Glutamatergic neuron (in vitro differentiated cells): ENCODE data around the gene NOS1AP. TPM values are rescaled to one million over a fixed set of nuclear protein-coding genes. Genes with fewer than 3 reads are reported as not detected.

Source experiments
- DNase-seq: peaks from one replicate; pipeline ENCODE4 v3.0.0; 2022
- H3K27ac Mint-ChIP-seq: one replicate; pipeline ENCODE4 v1.8.0; 2020; ENCODE audit warnings: mild to moderate bottlenecking, mixed read lengths, inconsistent platforms; ENCODE audit not compliant: unreplicated experiment
- H3K27me3 Mint-ChIP-seq: one replicate; pipeline ENCODE4 v1.8.0; 2020; ENCODE audit warnings: mild to moderate bottlenecking, moderate library complexity, mixed read lengths, inconsistent platforms; ENCODE audit not compliant: unreplicated experiment
- H3K36me3 Mint-ChIP-seq: one replicate; pipeline ENCODE4 v1.8.0; 2020; ENCODE audit warnings: mild to moderate bottlenecking, mixed read lengths, inconsistent platforms; ENCODE audit not compliant: unreplicated experiment
- H3K4me1 Mint-ChIP-seq: one replicate; pipeline ENCODE4 v1.8.0; 2020; ENCODE audit warnings: mild to moderate bottlenecking, low read depth, mixed read lengths, inconsistent platforms; ENCODE audit not compliant: unreplicated experiment
- H3K4me3 Mint-ChIP-seq: one replicate; pipeline ENCODE4 v1.8.0; 2020; ENCODE audit warnings: mild to moderate bottlenecking, mixed read lengths, inconsistent platforms; ENCODE audit not compliant: unreplicated experiment
- H3K9me3 Mint-ChIP-seq: one replicate; pipeline ENCODE4 v1.8.0; 2020; ENCODE audit warnings: mild to moderate bottlenecking, moderate library complexity, mixed read lengths, inconsistent platforms; ENCODE audit not compliant: unreplicated experiment
- total RNA-seq: library from RNA; stranded (reverse); fragmentation: NEBNext Ultra II Directional; extraction: Animal tissue kit (Norgen Biotek cat#: 25700); gene quantifications from one replicate; pipeline ENCODE4 v1.2.1, GENCODE V29; 2021; ENCODE audit not compliant: unreplicated experiment
- TF ChIP-seq, protein P1 (sequence below): fragments of 200-600 bp; sonication (generic); IDR thresholded peaks from one replicate; pipeline ENCODE4 v1.5.0; 2021; ENCODE audit not compliant: partially characterized antibody, unreplicated experiment

NOS1AP gene
- total RNA-seq, 1 donor from 2014 or later, result 12.7 TPM

- peaks cover 3% of the 10 kb centered on the region for H3K27me3 Mint-ChIP-seq
- H3K4me3 Mint-ChIP-seq, result no peak overlapping the region
- no peak overlapping the region for H3K27ac Mint-ChIP-seq
- no peaks in the 10 kb centered on the region for H3K36me3 Mint-ChIP-seq
- TF ChIP-seq, protein P1, sequence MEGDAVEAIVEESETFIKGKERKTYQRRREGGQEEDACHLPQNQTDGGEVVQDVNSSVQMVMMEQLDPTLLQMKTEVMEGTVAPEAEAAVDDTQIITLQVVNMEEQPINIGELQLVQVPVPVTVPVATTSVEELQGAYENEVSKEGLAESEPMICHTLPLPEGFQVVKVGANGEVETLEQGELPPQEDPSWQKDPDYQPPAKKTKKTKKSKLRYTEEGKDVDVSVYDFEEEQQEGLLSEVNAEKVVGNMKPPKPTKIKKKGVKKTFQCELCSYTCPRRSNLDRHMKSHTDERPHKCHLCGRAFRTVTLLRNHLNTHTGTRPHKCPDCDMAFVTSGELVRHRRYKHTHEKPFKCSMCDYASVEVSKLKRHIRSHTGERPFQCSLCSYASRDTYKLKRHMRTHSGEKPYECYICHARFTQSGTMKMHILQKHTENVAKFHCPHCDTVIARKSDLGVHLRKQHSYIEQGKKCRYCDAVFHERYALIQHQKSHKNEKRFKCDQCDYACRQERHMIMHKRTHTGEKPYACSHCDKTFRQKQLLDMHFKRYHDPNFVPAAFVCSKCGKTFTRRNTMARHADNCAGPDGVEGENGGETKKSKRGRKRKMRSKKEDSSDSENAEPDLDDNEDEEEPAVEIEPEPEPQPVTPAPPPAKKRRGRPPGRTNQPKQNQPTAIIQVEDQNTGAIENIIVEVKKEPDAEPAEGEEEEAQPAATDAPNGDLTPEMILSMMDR, result no peak
- no peaks in the 10 kb centered on the region for H3K9me3 Mint-ChIP-seq
- no peak for DNase-seq
- H3K4me1 Mint-ChIP-seq, result no peaks in the 10 kb centered on the region
Observed at GRCh38 chr1:162360874-162361260, 291.4 kb downstream of the NOS1AP start.

- Mint-ChIP-seq H3K27me3 (peaks cover 3% of the 10 kb centered on the region), H3K9me3 (no peaks in the 10 kb centered on the region), H3K36me3 (no peaks in the 10 kb centered on the region), H3K27ac (no peak overlapping the region), H3K4me3 (no peak overlapping the region), H3K4me1 (no peaks in the 10 kb centered on the region)
- DNase-seq, result no peak
- TF ChIP-seq, protein P1, result no peak
Observed at GRCh38 chr1:162361349-162361748, 291.9 kb downstream of the NOS1AP start.

DNA sequence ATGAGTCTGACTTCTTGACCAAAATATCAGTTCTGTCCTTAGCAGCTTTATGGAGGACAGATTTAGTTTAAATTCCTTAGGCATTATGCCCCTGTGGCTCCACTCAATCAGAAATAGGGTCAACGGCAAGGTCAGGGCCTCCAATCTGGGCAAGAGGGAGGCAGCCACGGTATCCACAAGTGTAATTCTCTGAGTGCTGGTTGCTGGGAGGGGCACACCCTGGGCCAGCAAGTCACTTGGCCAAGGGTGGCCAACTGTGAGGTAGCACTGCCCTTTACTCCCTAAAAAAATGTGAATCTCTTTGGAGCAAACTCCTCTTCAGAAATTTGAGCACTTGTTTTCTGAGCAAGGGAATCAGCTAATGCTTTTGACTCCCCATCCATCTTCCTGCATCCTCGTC lies 294.3 kb downstream of the NOS1AP start:
- H3K27ac Mint-ChIP-seq, result no peak overlapping the region

DNA sequence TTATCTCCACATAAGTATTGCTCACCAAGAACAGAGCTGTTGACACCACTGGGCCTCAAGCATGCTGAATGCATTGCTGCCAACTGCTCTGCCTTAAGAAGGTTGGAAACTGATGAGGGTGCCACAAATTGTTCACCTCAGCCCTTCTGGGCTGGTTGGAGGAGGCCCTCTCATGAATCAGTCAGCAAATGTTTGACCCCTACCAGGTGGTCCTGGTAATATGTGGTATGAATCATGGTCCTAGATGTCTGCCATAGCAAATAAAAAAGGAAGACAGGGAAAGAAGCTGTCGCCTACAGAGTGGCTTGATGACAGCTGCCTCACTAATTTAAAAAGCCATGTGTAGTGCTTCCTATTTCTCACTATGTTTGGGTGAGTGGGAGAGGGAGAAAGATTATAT lies 295.0 kb downstream of the NOS1AP start:
- Mint-ChIP-seq H3K27me3 (peaks cover 3% of the 10 kb centered on the region), H3K4me1 (peaks cover 7% of the 10 kb centered on the region), H3K4me3 (no peak overlapping the region), H3K36me3 (no peaks in the 10 kb centered on the region), H3K27ac (no peak overlapping the region), H3K9me3 (no peaks in the 10 kb centered on the region)
- TF ChIP-seq, protein P1, result no peak
- no peak for DNase-seq

More for the DNA sequence above, 294.3 kb downstream of the NOS1AP start:
- Mint-ChIP-seq H3K36me3 (no peaks in the 10 kb centered on the region), H3K9me3 (no peaks in the 10 kb centered on the region), H3K4me1 (peaks cover 7% of the 10 kb centered on the region), H3K27me3 (peaks cover 3% of the 10 kb centered on the region), H3K4me3 (no peak overlapping the region)
- TF ChIP-seq, protein P1, result no peak
- DNase-seq, result no peak

GRCh38 chr1:162365284-162366020 lies 296.0 kb downstream of the NOS1AP start:
- TF ChIP-seq, protein P1, result no peak
- Mint-ChIP-seq H3K9me3 (no peaks in the 10 kb centered on the region), H3K27me3 (peaks cover 3% of the 10 kb centered on the region), H3K4me1 (peaks cover 7% of the 10 kb centered on the region), H3K4me3 (no peak overlapping the region), H3K27ac (no peak overlapping the region), H3K36me3 (no peaks in the 10 kb centered on the region)
- DNase-seq, result no peak
